Measurements from ENCODE around the gene EVI2B.

DNA sequence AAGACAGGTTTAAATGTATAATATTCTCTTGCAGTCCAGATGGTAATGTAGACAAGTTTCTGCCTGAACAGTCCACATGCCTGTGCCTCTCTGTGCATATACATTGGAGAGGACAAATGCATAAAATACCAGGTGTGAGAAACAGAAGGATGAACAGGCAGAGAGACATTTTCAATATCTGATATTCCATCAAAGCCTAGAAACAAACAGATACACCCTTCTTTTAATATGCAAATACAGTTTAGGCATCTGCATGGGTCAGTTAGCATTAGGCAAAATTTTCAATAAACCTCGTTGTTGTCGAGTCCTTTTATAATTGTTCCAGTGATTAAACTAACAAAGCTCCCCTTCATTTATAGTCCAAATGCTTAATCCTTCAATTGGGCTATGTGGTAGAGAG, 17.7 kb downstream of the EVI2B start:
- TF ChIP-seq POLR2A (IDR thresholded peaks at IDR 0.05; ENCODE audit: low read depth, low read length) = no peak
- TF ChIP-seq TAF1 (IDR thresholded peaks at IDR 0.05; ENCODE audit: borderline replicate concordance, low read depth, low read length) = no peak
- no peak for TF ChIP-seq POLR2AphosphoS5 (IDR thresholded peaks at IDR 0.05; ENCODE audit: low read depth, low read length)
